Raji (cell line): ENCODE measurements around the gene UNCX.

Experiments
- POLR2A ChIP-seq: IDR thresholded peaks from 2 replicates; pipeline ENCODE4 v1.6.1; 2011; ENCODE audit warnings: low read depth, low read length, control low read depth; ENCODE audit not compliant: insufficient read depth

UNCX gene

GRCh38 chr7:1268866-1269265 lies 36.2 kb downstream of the UNCX start:
- TF ChIP-seq POLR2A = no peak

- no peak for TF ChIP-seq POLR2A
Observed at GRCh38 chr7:1269336-1269890, 36.7 kb downstream of the UNCX start.

DNA sequence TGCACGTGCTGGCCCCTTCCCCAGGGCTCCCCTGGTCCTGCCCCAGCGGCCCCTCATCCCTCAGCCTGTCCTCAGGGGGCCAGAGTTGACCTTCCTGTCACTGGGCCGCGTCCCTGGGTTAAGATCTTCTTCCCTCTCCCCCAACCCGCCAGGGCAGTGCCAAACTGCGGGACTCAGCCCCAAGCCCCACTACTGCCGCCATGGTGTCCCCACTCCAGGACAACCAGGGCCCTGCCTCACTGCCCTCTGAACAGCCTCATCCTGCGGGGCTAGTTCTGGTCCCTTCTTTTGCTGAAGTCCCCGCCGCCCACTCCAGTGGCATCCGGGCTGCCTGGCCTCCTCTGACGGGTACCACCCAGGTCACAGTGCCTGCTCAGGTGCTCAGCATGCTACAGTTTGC lies 37.5 kb downstream of the UNCX start:
- TF ChIP-seq POLR2A = no peak

DNA sequence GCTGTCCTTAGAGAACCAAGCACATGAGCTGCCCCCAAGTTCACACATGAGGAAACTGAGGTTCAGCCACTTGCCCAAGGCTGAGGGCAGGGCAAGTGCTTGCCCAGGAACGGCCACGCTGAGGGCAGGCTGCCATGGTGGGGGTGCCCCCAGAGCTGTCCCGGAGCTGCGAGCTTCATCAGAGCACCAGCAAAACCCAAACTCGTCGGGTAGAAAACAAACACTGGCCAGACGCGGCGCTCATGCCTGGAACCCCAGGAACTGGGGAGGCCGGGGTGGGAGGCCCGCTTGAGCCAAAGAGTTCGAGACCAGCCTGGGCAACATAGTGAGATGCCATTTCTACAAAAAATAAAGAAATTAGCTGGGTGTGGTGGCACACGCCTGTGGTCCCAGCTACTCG lies 38.4 kb downstream of the UNCX start:
- no peak for TF ChIP-seq POLR2A

DNA sequence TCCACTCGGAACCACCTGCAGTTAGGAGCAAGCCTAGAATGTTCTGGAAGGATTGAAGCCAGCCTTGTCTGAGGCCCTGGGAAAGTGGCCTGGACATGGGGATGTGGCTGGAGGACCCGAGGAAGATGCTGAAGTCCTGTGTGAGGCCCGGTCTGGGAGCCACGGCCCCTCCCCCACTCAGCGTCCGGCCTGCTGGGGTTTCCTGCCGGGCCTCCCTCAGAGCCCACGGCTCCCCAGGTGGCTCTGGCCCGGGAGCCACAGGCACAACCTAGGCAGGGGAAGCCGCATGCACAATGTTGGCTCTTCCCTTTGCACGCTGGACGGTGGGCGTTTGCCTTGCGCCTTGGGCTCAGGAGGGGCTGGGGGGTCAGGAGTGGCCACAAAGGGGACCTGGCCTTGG lies 39.0 kb downstream of the UNCX start:
- no peak for TF ChIP-seq POLR2A

GRCh38 chr7:1274121-1274875 lies 41.6 kb downstream of the UNCX start:
- TF ChIP-seq POLR2A = no peak

- no peak for TF ChIP-seq POLR2A
Observed at GRCh38 chr7:1274876-1275375, 42.3 kb downstream of the UNCX start.

DNA sequence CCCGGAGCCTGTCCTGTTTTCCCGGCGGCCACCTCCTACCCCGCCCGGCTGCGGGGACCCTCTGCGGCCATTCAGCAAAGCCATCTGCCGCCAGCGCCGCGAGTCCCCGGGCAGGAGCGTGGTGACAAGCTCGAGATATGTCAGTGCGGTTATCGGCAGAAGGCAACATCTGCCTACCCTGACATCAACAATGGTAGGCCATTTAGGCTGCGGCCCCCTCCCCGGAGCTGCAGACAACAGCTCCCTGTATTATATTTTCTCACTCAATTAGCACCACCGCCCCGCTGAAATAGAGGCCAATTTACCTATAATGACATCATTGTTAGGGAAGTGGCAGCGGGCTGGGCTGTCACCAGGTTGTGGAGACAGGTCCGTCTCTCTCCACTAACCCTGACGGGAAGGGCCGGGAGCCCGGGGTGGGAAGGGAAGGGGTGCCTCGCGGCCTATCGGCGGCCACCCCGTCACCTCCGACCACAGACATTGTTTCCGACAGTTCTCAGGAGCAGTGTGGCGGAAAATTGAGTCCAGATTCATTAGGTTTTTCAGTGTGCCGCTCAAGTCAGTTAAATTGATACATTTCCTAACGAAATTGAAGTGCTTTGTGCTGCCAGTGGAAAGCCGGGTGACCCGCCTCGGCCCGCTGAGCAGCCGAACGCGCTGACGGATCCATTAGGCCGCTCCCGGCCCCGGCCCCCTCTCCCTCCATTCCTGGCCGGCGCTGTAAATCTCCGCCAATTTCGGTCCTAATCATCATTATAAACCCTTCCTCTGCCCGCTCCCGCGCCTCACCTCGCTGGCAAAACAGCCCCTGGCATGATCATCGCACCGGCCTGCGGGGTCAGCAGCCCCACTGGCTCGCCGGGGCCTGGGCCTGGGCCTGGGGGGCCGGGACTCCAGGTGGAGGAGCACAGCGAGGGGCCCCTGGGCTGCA lies 43.0 kb downstream of the UNCX start:
- no peak for TF ChIP-seq POLR2A

DNA sequence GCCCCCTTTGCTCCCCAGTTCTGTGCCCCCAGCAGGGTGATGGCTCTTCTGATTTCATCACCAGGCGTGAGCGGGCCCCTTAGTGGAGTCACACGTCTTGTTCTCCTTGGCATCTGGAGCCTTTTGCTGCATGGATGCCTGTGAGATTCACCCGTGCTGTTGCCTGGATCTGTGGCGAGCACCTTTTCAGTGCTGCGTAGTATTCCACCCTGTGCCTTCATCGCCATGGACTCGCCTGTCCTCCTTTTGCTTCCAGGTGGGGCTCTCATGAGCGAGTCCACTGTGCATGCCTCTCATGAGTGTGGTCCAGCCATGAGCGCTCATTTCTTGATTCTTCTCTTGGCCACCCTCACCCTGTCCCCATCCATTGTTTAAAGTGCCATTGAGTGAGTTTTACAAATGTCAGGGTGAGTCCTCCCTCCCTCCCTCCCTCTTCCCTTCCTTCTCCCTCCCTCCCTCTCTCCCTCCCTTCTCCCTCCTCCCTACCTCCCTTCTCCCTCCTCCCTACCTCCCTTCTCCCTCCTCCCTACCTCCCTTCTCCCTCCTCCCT lies 44.0 kb downstream of the UNCX start:
- TF ChIP-seq POLR2A = no peak

- no peak for TF ChIP-seq POLR2A
Observed at GRCh38 chr7:1278543-1278942, 45.9 kb downstream of the UNCX start.

DNA sequence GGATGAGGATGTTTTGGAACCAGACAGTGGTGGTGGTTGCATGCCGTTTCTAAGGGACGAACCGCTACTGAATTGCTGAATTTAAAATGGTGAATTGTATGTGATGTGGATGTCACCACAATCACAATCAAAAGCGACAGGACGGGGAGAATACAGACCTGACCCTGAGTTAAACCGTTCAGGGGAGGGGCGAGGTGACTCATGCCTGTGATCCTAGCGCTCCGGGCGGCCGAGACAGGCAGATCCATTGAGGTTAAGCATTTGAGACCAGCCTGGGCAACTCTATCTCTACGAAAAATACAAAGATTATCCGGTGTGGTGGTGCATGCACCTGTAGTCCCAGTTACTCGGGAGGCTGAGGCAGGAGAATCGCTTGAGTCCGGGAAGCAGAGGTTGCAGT lies 46.4 kb downstream of the UNCX start:
- TF ChIP-seq POLR2A = no peak

DNA sequence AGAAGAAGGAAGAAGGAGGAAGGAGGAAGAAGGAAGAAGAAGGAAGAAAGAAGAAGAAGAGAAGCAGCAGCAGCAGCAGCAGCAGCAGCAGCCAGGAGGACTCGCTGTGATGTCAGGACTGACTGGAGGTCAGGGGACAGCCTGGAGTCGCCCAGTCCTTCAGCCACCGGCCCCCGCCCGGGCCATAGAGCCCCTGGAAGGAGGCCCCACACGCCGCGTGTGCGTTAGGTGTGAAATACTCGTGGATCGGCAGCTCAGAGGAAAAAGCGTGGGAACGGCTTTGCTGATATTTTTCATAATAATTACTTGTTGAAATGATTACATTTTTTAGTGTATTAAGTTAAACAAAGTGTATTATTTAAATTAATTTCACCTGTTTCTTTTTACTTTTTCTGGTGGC lies 48.4 kb downstream of the UNCX start:
- no peak for TF ChIP-seq POLR2A

DNA sequence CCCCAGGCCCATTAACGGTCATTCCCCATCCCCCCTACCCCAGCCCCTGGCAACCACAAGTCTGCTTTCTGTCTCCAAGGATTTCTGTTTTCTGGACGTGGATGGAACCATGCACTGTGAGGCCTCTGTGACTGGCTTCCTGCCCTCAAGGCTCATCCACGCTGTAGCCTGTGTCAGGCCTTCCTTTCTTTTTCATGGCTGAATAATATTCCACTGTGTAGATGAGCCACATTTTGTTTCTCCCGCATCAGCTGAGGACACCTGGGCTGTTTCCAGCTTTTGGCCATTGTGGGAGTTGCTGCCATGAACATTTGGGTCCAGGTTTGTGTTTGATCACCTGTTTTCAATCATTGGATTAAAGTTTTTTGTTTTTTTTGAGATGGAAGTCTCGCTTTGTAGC lies 50.0 kb downstream of the UNCX start:
- no peak for TF ChIP-seq POLR2A

DNA sequence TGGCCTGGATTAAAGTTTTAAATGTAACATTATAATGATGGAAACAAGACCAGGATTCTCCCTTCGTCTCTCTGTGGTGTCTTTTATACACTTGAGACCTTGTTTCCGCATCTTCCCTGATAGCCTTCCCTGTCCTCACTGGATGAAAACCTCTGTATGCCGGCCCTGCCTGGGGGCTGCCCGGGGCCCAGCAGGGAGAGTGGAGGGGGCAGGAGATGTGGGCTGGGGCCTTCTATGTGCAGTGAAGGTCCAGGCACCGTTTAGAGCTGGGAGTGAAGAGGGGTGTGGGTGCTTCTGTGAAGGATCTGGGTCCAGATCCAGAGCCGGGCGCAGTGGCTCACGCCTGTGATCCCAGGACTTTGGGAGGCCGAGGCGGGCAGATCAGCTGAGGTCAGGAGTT lies 50.7 kb downstream of the UNCX start:
- TF ChIP-seq POLR2A = no peak
